Neural progenitor cell (in vitro differentiated cells): Measurements from ENCODE around the gene MC3R. TPM values are rescaled to one million over a fixed set of nuclear protein-coding genes. Genes with fewer than 3 reads are reported as not detected.

Experiments
- DNase-seq: peaks from one replicate; pipeline ENCODE4 v3.0.0-alpha.2; 2016; ENCODE audit warnings: low spot score
- H2AFZ ChIP-seq: fragments of 200-600 bp; sonication (generic); replicated peaks from 2 replicates; pipeline ENCODE4 v1.6.1; 2016; ENCODE audit warnings: antibody characterized with exemption
- H3F3A ChIP-seq: fragments of 200-600 bp; sonication (generic); 2 replicates; pipeline ENCODE4 v1.6.1; 2016; ENCODE audit warnings: antibody characterized with exemption, low read depth
- H3K27ac ChIP-seq: fragments of 200-600 bp; sonication (generic); 2 replicates; pipeline ENCODE4 v1.5.1; 2016; ENCODE audit warnings: mild to moderate bottlenecking
- H3K27me3 ChIP-seq: fragments of 200-600 bp; sonication (generic); 2 replicates; pipeline ENCODE4 v1.6.1; 2016; ENCODE audit warnings: mild to moderate bottlenecking, moderate library complexity
- H3K36me3 ChIP-seq: fragments of 200-600 bp; sonication (generic); 2 replicates; pipeline ENCODE4 v1.5.1; 2016
- H3K4me1 ChIP-seq: fragments of 200-600 bp; sonication (generic); 2 replicates; pipeline ENCODE4 v1.6.1; 2016; ENCODE audit warnings: mixed run types
- H3K4me2 ChIP-seq: fragments of 200-600 bp; sonication (generic); 2 replicates; pipeline ENCODE4 v1.6.1; 2016
- H3K4me3 ChIP-seq: fragments of 200-600 bp; sonication (generic); 2 replicates; pipeline ENCODE4 v1.5.1; 2016
- H3K79me2 ChIP-seq: fragments of 200-600 bp; sonication (generic); 2 replicates; pipeline ENCODE4 v1.6.1; 2016; ENCODE audit warnings: low read depth
- H3K9ac ChIP-seq: fragments of 200-600 bp; sonication (generic); 2 replicates; pipeline ENCODE4 v1.6.1; 2016
- H3K9me3 ChIP-seq: fragments of 200-600 bp; sonication (generic); 2 replicates; pipeline ENCODE4 v1.5.1; 2016; ENCODE audit warnings: low read depth
- H4K20me1 ChIP-seq: fragments of 200-600 bp; sonication (generic); 2 replicates; pipeline ENCODE4 v1.6.1; 2016; ENCODE audit warnings: low read depth
- H3K27ac Mint-ChIP-seq: 3 replicates; pipeline ENCODE4 v1.8.0; 2021; ENCODE audit warnings: mixed read lengths
- H3K27me3 Mint-ChIP-seq: 2 replicates; pipeline ENCODE4 v1.8.0; 2022; ENCODE audit warnings: low read depth, mild to moderate bottlenecking, inconsistent platforms, moderate library complexity, mixed read lengths; ENCODE audit not compliant: insufficient read depth
- H3K36me3 Mint-ChIP-seq: 3 replicates; pipeline ENCODE4 v1.8.0; 2021; ENCODE audit warnings: mixed read lengths
- H3K4me1 Mint-ChIP-seq: 3 replicates; pipeline ENCODE4 v1.8.0; 2021; ENCODE audit warnings: mixed read lengths
- H3K4me3 Mint-ChIP-seq: 3 replicates; pipeline ENCODE4 v1.8.0; 2021; ENCODE audit warnings: mild to moderate bottlenecking, moderate library complexity, mixed read lengths
- H3K9me3 Mint-ChIP-seq: 3 replicates; pipeline ENCODE4 v1.8.0; 2020; ENCODE audit warnings: mixed read lengths
- EZH2 ChIP-seq: fragments of 200-600 bp; sonication (generic); IDR thresholded peaks from 2 replicates; pipeline ENCODE4 v1.6.1; 2017; ENCODE audit warnings: antibody characterized with exemption, mild to moderate bottlenecking, moderate library complexity
- EZH2phosphoT487 ChIP-seq: fragments of 200-600 bp; sonication (generic); IDR thresholded peaks from 2 replicates; pipeline ENCODE4 v1.6.1; 2017; ENCODE audit warnings: antibody characterized with exemption
- total RNA-seq: library from RNA; depleted of rRNA; stranded (reverse); fragments of >200 nt; gene quantifications from 2 replicates; pipeline ENCODE4 v1.2.3, GENCODE V29; 2015; ENCODE audit warnings: low replicate concordance
- TF ChIP-seq, protein P1 (sequence below): fragments of 200-600 bp; sonication (generic); IDR thresholded peaks from 2 replicates; pipeline ENCODE4 v1.5.1; 2017; ENCODE audit warnings: antibody characterized with exemption, mild to moderate bottlenecking

Gene MC3R
- total RNA-seq, 1 donor from 2014 or later = not detected

DNA sequence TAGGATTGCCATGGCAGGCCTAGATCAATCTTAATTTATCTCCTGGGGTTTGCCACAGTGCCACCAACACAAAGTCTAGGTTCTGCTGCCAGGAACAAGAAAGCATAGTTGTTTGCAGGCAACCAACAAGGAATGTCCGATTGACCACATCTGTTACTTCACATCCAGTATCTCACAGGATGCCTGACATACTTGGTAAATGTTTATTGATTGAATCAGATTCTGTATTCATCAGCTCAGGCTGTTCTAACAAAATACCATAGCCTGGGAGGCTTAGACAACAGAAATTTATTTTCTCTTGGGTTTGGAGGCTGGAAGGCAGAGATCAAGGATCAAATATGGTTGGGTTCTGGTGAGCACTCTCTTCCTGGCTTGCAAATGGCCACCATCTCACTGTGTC, 26.3 kb upstream of the MC3R start:
- H3K79me2 ChIP-seq = no peaks in the 10 kb centered on the region
- no peak overlapping the region for H2AFZ ChIP-seq
- no peaks in the 10 kb centered on the region for H3K36me3 ChIP-seq
- no peak overlapping the region for H3K4me3 Mint-ChIP-seq
- no peak overlapping the region for H3K27ac ChIP-seq
- no peak overlapping the region for H3K27ac Mint-ChIP-seq
- no peaks in the 10 kb centered on the region for H3K27me3 Mint-ChIP-seq
- H4K20me1 ChIP-seq = no peaks in the 10 kb centered on the region
- no peaks in the 10 kb centered on the region for H3F3A ChIP-seq
- H3K9ac ChIP-seq = no peak overlapping the region
- no peak overlapping the region for H3K4me2 ChIP-seq
- H3K9me3 Mint-ChIP-seq = peaks cover 16% of the 10 kb centered on the region
- DNase-seq = no peak
- peaks cover 2% of the 10 kb centered on the region for H3K4me1 Mint-ChIP-seq
- H3K4me1 ChIP-seq = peaks cover 6% of the 10 kb centered on the region
- H3K9me3 ChIP-seq = no peaks in the 10 kb centered on the region
- TF ChIP-seq, protein P1, sequence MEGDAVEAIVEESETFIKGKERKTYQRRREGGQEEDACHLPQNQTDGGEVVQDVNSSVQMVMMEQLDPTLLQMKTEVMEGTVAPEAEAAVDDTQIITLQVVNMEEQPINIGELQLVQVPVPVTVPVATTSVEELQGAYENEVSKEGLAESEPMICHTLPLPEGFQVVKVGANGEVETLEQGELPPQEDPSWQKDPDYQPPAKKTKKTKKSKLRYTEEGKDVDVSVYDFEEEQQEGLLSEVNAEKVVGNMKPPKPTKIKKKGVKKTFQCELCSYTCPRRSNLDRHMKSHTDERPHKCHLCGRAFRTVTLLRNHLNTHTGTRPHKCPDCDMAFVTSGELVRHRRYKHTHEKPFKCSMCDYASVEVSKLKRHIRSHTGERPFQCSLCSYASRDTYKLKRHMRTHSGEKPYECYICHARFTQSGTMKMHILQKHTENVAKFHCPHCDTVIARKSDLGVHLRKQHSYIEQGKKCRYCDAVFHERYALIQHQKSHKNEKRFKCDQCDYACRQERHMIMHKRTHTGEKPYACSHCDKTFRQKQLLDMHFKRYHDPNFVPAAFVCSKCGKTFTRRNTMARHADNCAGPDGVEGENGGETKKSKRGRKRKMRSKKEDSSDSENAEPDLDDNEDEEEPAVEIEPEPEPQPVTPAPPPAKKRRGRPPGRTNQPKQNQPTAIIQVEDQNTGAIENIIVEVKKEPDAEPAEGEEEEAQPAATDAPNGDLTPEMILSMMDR = no peak
- no peak for TF ChIP-seq EZH2
- no peak for TF ChIP-seq EZH2phosphoT487
- H3K4me3 ChIP-seq = no peak overlapping the region
- H3K27me3 ChIP-seq = no peaks in the 10 kb centered on the region
- H3K36me3 Mint-ChIP-seq = peaks cover 2% of the 10 kb centered on the region

DNA sequence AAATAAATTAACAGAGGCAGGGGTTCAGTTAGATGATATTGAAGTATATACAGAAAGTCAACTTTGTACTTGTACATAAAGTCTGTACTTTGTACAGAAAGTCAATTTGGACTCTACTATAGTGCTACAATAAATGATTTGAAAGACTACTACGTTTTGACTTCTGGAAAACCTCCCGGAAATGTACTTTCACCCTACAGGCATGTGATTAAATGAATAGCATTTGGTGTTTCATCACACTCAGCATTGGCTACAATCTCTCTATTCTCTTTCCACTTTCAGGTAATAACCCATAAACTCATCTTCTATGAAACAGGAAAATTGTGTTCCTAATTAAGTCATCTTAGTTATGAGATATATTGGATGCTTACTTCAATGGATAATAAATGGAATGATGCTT, 25.6 kb upstream of the MC3R start:
- Histone ChIP-seq H3K4me1 (peaks cover under 1% of the 10 kb centered on the region), H3K9me3 (no peaks in the 10 kb centered on the region), H3K27ac (no peak overlapping the region), H3K36me3 (no peaks in the 10 kb centered on the region), H3K27me3 (no peaks in the 10 kb centered on the region), H3K9ac (no peak overlapping the region), H3F3A (no peaks in the 10 kb centered on the region), H2AFZ (no peak overlapping the region), H4K20me1 (no peaks in the 10 kb centered on the region), H3K4me2 (no peak overlapping the region), H3K4me3 (no peak overlapping the region), H3K79me2 (no peaks in the 10 kb centered on the region)
- peaks cover 2% of the 10 kb centered on the region for H3K36me3 Mint-ChIP-seq
- H3K27ac Mint-ChIP-seq = no peak overlapping the region
- no peak for DNase-seq
- no peaks in the 10 kb centered on the region for H3K27me3 Mint-ChIP-seq
- H3K4me3 Mint-ChIP-seq = no peak overlapping the region
- H3K9me3 Mint-ChIP-seq = peaks cover 14% of the 10 kb centered on the region
- TF ChIP-seq EZH2 (no peak), EZH2phosphoT487 (no peak)
- TF ChIP-seq, protein P1 = no peak
- H3K4me1 Mint-ChIP-seq = no peaks in the 10 kb centered on the region

GRCh38 chr20:56223352-56223751, 25.2 kb upstream of the MC3R start:
- Mint-ChIP-seq H3K4me3 (no peak overlapping the region), H3K36me3 (peaks cover 2% of the 10 kb centered on the region), H3K9me3 (peaks cover 14% of the 10 kb centered on the region), H3K27ac (no peak overlapping the region), H3K4me1 (no peaks in the 10 kb centered on the region), H3K27me3 (no peaks in the 10 kb centered on the region)
- Histone ChIP-seq H3K4me3 (no peak overlapping the region), H3K27me3 (no peaks in the 10 kb centered on the region), H3K9me3 (no peaks in the 10 kb centered on the region), H3K79me2 (no peaks in the 10 kb centered on the region), H3K4me2 (no peak overlapping the region), H2AFZ (no peak overlapping the region), H4K20me1 (no peaks in the 10 kb centered on the region), H3K27ac (no peak overlapping the region), H3K36me3 (no peaks in the 10 kb centered on the region), H3K4me1 (no peaks in the 10 kb centered on the region), H3F3A (no peaks in the 10 kb centered on the region), H3K9ac (no peak overlapping the region)
- TF ChIP-seq, protein P1 = no peak
- TF ChIP-seq EZH2phosphoT487 (no peak), EZH2 (no peak)
- DNase-seq = no peak
